GM21515 (cell line): ENCODE data around the gene CMPK1.

Experiments
- ATAC-seq: cut with Tn5 transposase; IDR thresholded peaks from one replicate; pipeline ENCODE4 v1.9.1; 2021; ENCODE audit not compliant: unreplicated experiment

The CMPK1 gene

GRCh38 chr1:47393141-47393540 is 59.6 kb downstream of the CMPK1 start:
- ATAC-seq: no peak

- ATAC-seq: no peak
These were observed 61.8 kb downstream of the CMPK1 start for GRCh38 chr1:47395433-47395832.

GRCh38 chr1:47396671-47397196 is 63.1 kb downstream of the CMPK1 start:
- no peak for ATAC-seq

- no peak for ATAC-seq
These were observed 65.7 kb downstream of the CMPK1 start for GRCh38 chr1:47399138-47399845.

- ATAC-seq: no peak
These were observed 66.2 kb downstream of the CMPK1 start for GRCh38 chr1:47399846-47400155.

- no peak for ATAC-seq
These were observed 68.2 kb downstream of the CMPK1 start for GRCh38 chr1:47401761-47402160.

GRCh38 chr1:47402591-47402990 is 69.0 kb downstream of the CMPK1 start:
- ATAC-seq: no peak

- no peak for ATAC-seq
These were observed 69.8 kb downstream of the CMPK1 start for GRCh38 chr1:47403321-47403910.

GRCh38 chr1:47405697-47406096 is 72.1 kb downstream of the CMPK1 start:
- no peak for ATAC-seq

- ATAC-seq: no peak
These were observed 73.4 kb downstream of the CMPK1 start for GRCh38 chr1:47406966-47407365.

GRCh38 chr1:47407481-47407880 is 73.9 kb downstream of the CMPK1 start:
- ATAC-seq: no peak

- ATAC-seq: no peak
These were observed 75.9 kb downstream of the CMPK1 start for GRCh38 chr1:47409311-47410067.

GRCh38 chr1:47410068-47410455 is 76.5 kb downstream of the CMPK1 start:
- no peak for ATAC-seq

GRCh38 chr1:47411436-47411835 is 77.8 kb downstream of the CMPK1 start:
- no peak for ATAC-seq

GRCh38 chr1:47412437-47412836 is 78.8 kb downstream of the CMPK1 start:
- ATAC-seq: no peak

GRCh38 chr1:47415728-47416318 is 82.2 kb downstream of the CMPK1 start, which contains the start of gene FOXE3:
Gene FOXE3 (plus strand): TSS chr1:47416285. CDS start chr1:47416316, 31 bp downstream.
- no peak for ATAC-seq

- ATAC-seq: no peak
These were observed 83.0 kb downstream of the CMPK1 start for GRCh38 chr1:47416319-47417169.

GRCh38 chr1:47417170-47418044 is 83.8 kb downstream of the CMPK1 start:
- ATAC-seq: no peak

- no peak for ATAC-seq
These were observed 84.5 kb downstream of the CMPK1 start for GRCh38 chr1:47418122-47418521.
